Ishikawa (cell line): ENCODE data around the gene DLAT.

Experiments
- CEBPB ChIP-seq: IDR thresholded peaks from 2 replicates; pipeline ENCODE4 v1.6.1; 2012
- CREB1 ChIP-seq: IDR thresholded peaks from 2 replicates; pipeline ENCODE4 v1.6.1; 2012; ENCODE audit warnings: low read depth
- EGR1 ChIP-seq: IDR thresholded peaks from 2 replicates; pipeline ENCODE4 v1.6.1; 2012
- EP300 ChIP-seq: IDR thresholded peaks from 2 replicates; pipeline ENCODE4 v1.6.1; 2012; ENCODE audit warnings: borderline replicate concordance
- FOXM1 ChIP-seq: IDR thresholded peaks from 2 replicates; pipeline ENCODE4 v1.6.1; 2012; ENCODE audit warnings: low read depth, borderline replicate concordance
- NFIC ChIP-seq: IDR thresholded peaks from 2 replicates; pipeline ENCODE4 v1.6.1; 2012
- RAD21 ChIP-seq: IDR thresholded peaks from 2 replicates; pipeline ENCODE4 v1.6.1; 2012; ENCODE audit warnings: low read depth
- TAF1 ChIP-seq: IDR thresholded peaks from 2 replicates; pipeline ENCODE4 v1.6.1; 2012; ENCODE audit warnings: low read depth, mild to moderate bottlenecking
- TCF12 ChIP-seq: IDR thresholded peaks from 2 replicates; pipeline ENCODE4 v1.6.1; 2012; ENCODE audit warnings: low read depth
- TEAD4 ChIP-seq: IDR thresholded peaks from 2 replicates; pipeline ENCODE4 v1.6.1; 2012
- YY1 ChIP-seq: IDR thresholded peaks from 2 replicates; pipeline ENCODE4 v1.6.1; 2012; ENCODE audit warnings: low read depth
- ZBTB7A ChIP-seq: IDR thresholded peaks from 2 replicates; pipeline ENCODE4 v1.6.1; 2012; ENCODE audit warnings: low read depth
- TF ChIP-seq, protein P1 (sequence below): IDR thresholded peaks from 2 replicates; pipeline ENCODE4 v1.6.1; 2012
- TF ChIP-seq, protein P2 (sequence below): IDR thresholded peaks from 2 replicates; pipeline ENCODE4 v1.6.1; 2012; ENCODE audit warnings: low read depth, mild to moderate bottlenecking
- TF ChIP-seq, protein P3 (sequence below): IDR thresholded peaks from 2 replicates; pipeline ENCODE4 v1.6.1; 2012

The DLAT gene

DNA sequence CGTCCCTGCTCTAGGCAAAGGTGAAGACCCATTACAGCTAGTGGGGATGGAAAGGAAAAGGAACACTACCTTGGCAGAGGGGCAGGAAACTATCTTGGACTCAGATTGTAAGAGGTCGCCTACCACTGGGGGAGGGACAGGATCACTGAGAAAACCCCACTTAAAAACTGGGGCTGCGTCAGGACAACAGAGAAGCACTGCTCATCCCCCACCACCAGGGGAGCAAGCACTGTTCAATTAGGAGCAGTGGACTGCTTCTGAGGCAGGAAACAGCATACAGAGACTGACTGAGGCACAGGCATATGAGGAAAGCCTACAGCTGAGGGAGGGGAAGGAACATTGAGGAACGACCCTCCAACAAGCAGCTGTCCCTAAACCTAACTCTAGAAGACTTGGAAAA lies 20.8 kb upstream of the DLAT start:
- TF ChIP-seq TCF12 = no peak
- TF ChIP-seq CREB1 = no peak
- TF ChIP-seq, protein P1, sequence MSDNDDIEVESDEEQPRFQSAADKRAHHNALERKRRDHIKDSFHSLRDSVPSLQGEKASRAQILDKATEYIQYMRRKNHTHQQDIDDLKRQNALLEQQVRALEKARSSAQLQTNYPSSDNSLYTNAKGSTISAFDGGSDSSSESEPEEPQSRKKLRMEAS = no peak
- no peak for TF ChIP-seq ZBTB7A
- TF ChIP-seq, protein P2, sequence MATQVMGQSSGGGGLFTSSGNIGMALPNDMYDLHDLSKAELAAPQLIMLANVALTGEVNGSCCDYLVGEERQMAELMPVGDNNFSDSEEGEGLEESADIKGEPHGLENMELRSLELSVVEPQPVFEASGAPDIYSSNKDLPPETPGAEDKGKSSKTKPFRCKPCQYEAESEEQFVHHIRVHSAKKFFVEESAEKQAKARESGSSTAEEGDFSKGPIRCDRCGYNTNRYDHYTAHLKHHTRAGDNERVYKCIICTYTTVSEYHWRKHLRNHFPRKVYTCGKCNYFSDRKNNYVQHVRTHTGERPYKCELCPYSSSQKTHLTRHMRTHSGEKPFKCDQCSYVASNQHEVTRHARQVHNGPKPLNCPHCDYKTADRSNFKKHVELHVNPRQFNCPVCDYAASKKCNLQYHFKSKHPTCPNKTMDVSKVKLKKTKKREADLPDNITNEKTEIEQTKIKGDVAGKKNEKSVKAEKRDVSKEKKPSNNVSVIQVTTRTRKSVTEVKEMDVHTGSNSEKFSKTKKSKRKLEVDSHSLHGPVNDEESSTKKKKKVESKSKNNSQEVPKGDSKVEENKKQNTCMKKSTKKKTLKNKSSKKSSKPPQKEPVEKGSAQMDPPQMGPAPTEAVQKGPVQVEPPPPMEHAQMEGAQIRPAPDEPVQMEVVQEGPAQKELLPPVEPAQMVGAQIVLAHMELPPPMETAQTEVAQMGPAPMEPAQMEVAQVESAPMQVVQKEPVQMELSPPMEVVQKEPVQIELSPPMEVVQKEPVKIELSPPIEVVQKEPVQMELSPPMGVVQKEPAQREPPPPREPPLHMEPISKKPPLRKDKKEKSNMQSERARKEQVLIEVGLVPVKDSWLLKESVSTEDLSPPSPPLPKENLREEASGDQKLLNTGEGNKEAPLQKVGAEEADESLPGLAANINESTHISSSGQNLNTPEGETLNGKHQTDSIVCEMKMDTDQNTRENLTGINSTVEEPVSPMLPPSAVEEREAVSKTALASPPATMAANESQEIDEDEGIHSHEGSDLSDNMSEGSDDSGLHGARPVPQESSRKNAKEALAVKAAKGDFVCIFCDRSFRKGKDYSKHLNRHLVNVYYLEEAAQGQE = no peak
- no peak for TF ChIP-seq FOXM1
- TF ChIP-seq YY1 = no peak

DNA sequence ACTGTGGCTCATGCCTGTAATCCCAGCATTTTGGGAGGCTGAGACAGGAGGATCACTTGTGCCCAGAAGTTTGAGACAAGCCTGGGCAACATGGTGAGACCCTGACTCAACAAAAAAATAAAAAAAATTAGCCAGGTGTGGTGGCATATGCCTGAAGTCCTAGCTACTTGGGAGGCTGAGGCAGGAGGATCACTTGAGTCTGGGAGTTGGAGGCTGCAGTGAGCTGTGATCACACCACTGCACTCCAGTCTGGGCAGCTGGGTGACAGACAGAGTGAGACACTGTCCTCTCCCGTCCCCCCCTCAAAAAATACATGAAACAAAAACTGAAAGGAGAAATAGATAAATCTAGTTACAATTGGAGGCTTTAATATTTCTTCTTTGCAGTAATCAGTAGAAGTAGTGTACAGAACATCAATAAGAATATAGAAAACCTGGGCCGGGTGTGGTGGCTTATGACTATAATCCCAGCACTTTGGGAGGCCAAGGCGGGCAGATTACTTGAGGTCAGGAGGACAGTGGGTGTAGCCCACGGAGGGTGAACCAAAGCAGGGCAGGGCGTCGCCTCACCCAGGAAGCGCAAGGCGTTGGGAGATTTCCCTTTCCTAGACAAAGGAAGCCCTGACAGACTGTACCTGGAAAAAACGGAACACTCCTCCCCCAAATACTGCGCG lies 19.6 kb upstream of the DLAT start:
- TF ChIP-seq ZBTB7A (no peak), YY1 (no peak), CREB1 (no peak), FOXM1 (no peak), TAF1 (no peak)
- TF ChIP-seq, protein P1 = no peak

DNA sequence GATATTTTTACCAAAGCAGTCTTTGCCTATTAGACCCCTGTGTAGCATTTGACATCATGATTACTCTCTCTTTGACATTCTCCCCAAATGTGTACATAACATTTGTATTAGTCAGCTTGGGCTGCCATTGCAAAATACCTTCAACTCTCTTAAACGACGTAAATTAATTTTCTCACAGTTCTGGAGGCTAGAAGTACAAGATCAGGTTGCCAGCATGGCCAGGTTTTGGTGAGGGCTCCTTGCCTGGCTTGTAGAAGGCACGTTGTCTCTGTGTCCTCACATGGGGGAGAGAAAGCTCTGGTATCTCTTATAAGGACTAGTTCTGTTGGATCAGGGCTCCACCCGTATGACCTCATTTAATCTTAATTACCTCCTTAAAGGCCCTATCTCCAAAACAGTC lies 12.3 kb upstream of the DLAT start:
- no peak for TF ChIP-seq TEAD4
- no peak for TF ChIP-seq NFIC
- TF ChIP-seq, protein P3, sequence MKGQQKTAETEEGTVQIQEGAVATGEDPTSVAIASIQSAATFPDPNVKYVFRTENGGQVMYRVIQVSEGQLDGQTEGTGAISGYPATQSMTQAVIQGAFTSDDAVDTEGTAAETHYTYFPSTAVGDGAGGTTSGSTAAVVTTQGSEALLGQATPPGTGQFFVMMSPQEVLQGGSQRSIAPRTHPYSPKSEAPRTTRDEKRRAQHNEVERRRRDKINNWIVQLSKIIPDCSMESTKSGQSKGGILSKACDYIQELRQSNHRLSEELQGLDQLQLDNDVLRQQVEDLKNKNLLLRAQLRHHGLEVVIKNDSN = no peak
- TF ChIP-seq FOXM1 = no peak
- TF ChIP-seq TCF12 = no peak
- no peak for TF ChIP-seq ZBTB7A
- no peak for TF ChIP-seq TAF1
- no peak for TF ChIP-seq EP300
- TF ChIP-seq YY1 = no peak
- TF ChIP-seq RAD21 = no peak
- TF ChIP-seq EGR1 = no peak

DNA sequence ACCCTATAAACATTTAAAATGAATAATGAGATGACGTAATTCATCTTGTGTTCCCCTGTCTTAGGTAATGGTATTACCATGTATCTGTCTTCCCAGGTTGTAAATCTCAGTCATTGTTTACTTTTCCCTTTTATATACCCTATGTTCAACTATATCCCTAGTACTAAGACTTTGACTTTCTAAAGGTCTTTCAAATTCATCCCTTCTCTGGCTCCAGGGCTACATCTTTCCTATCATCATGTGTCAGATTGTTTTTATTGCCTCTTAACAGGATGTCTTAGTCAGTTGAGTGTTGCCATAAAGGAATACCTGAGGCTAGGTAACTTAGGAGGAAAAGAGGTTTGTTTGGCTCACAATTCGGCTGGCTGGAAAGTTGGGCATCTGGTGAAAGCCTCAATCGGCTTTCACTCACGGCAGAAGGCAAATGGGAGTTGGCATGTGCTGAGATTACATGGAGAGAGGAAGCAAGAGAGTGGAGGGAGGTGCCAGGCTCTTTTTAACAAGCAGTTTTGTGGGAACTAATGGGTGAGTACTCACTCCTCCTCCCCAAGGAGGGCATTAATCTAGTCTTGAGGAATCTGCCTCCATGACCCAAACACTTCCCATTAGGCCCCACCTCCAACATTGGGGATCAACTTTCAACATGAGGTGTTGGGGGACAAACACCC lies 11.6 kb upstream of the DLAT start:
- TF ChIP-seq RAD21 (no peak), NFIC (no peak), TCF12 (no peak), YY1 (no peak), FOXM1 (no peak), ZBTB7A (no peak), EGR1 (no peak), TAF1 (no peak)
- TF ChIP-seq, protein P1 = no peak
- TF ChIP-seq, protein P2 = no peak
- TF ChIP-seq, protein P3 = no peak

DNA sequence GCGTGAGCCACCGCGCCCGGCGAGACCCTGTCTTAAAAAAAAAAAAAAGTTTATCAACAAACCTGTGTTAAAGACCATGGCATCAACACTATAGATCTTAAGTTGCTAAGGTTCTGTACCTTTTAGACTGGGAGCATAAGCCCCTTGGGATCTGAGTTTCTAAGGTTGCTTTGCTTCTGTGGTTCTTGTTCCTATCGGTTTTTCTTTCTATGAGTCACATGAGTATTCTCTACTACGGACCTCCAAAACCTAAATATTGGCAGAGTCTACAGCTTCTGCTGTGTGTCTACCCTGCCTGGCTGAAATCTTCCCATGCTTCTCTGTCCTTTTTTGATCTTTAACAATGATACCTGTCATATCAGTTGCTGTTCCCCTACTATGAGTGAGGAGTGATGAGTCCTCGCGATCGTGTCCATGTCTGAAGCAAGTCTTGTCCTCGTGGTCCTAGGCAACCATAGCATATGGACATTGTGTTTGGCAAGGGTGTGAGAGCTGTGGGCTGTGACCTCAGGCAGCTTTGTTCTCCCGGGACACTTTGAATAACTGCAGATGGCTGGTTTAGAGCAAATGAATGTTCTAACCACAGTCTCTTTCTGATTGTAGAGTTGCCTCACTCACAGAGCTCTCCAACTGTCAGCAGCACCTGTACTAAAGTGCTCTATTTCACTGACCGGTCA lies 9.0 kb upstream of the DLAT start:
- TF ChIP-seq TEAD4 (no peak), EGR1 (no peak), CREB1 (no peak), FOXM1 (no peak), TCF12 (no peak), CEBPB (no peak), TAF1 (no peak), EP300 (no peak), RAD21 (no peak), NFIC (no peak), ZBTB7A (no peak), YY1 (no peak)
- TF ChIP-seq, protein P2 = no peak
- TF ChIP-seq, protein P1 = no peak
- TF ChIP-seq, protein P3 = no peak
